Skin epidermis (tissue), 12 donors: ENCODE data around the gene PAFAH1B2.

Source experiments
- H3K27ac ChIP-seq, 21 experiments: fragments of 200-600 bp; sonication (generic) in 11 of 21; one replicate each; pipeline ENCODE4 v1.5.0; 2020; ENCODE audit warnings: mild to moderate bottlenecking in 3 of 21, inconsistent platforms in 2 of 21, moderate library complexity in 2 of 21
- H3K4me3 ChIP-seq, 7 experiments: fragments of 200-600 bp; sonication (generic) in 2 of 7; one replicate each; pipeline ENCODE4 v1.5.0; 2020; ENCODE audit warnings: inconsistent platforms in 2 of 7, mild to moderate bottlenecking in 2 of 7, moderate library complexity in 1 of 7

The PAFAH1B2 gene

GRCh38 chr11:117185736-117186430, 41.8 kb downstream of the PAFAH1B2 start:
- H3K27ac ChIP-seq, result peak overlapping the region in 9 of 21 experiments; percentile 13 to 73 (median 42)
- no peak overlapping the region for H3K4me3 ChIP-seq

GRCh38 chr11:117186431-117186761, 42.3 kb downstream of the PAFAH1B2 start:
- Histone ChIP-seq H3K27ac (peak overlapping the region in 9 of 21 experiments; percentile 13 to 73 (median 42)), H3K4me3 (no peak overlapping the region)

- peak overlapping the region in 7 of 21 experiments; percentile 0 to 52 (median 42) for H3K27ac ChIP-seq
- no peak overlapping the region for H3K4me3 ChIP-seq
Measured at GRCh38 chr11:117187007-117187406, 42.9 kb downstream of the PAFAH1B2 start.

- H3K4me3 ChIP-seq, result no peak overlapping the region
- H3K27ac ChIP-seq, result peak overlapping the region in 4 of 21 experiments; percentile 0 to 50 (median 22)
Measured at GRCh38 chr11:117187428-117187798, 43.3 kb downstream of the PAFAH1B2 start.

- no peak overlapping the region for H3K4me3 ChIP-seq
- H3K27ac ChIP-seq, result peak overlapping the region in 5 of 21 experiments; percentile 0 to 57 (median 42)
Measured at GRCh38 chr11:117187799-117188481, 43.9 kb downstream of the PAFAH1B2 start.

GRCh38 chr11:117188620-117189081, 44.6 kb downstream of the PAFAH1B2 start:
- Histone ChIP-seq H3K4me3 (no peak overlapping the region), H3K27ac (peak overlapping the region in 7 of 21 experiments; percentile 0 to 57 (median 42))

- Histone ChIP-seq H3K27ac (peak overlapping the region in 5 of 21 experiments; percentile 42 to 57 (median 47)), H3K4me3 (no peak overlapping the region)
Measured at GRCh38 chr11:117189191-117189940, 45.3 kb downstream of the PAFAH1B2 start.

GRCh38 chr11:117189941-117190544, 46.0 kb downstream of the PAFAH1B2 start:
- Histone ChIP-seq H3K27ac (peak overlapping the region in 5 of 21 experiments; percentile 1 to 55 (median 47)), H3K4me3 (no peak overlapping the region)

GRCh38 chr11:117191680-117192400, 47.8 kb downstream of the PAFAH1B2 start:
- no peak overlapping the region for H3K4me3 ChIP-seq
- H3K27ac ChIP-seq, result no peak overlapping the region

- no peak overlapping the region for H3K27ac ChIP-seq
Measured at GRCh38 chr11:117192401-117192875, 48.4 kb downstream of the PAFAH1B2 start.

GRCh38 chr11:117193130-117194020, 49.3 kb downstream of the PAFAH1B2 start:
- H3K4me3 ChIP-seq, result no peak overlapping the region
- H3K27ac ChIP-seq, result no peak overlapping the region

More at GRCh38 chr11:117192401-117192875, 48.4 kb downstream of the PAFAH1B2 start:
- no peak overlapping the region for H3K4me3 ChIP-seq

GRCh38 chr11:117194267-117194666, 50.2 kb downstream of the PAFAH1B2 start:
- Histone ChIP-seq H3K27ac (no peak overlapping the region), H3K4me3 (no peak overlapping the region)

- Histone ChIP-seq H3K27ac (no peak overlapping the region), H3K4me3 (no peak overlapping the region)
Measured at GRCh38 chr11:117195258-117195657, 51.2 kb downstream of the PAFAH1B2 start.

- H3K4me3 ChIP-seq, result no peak overlapping the region
- H3K27ac ChIP-seq, result no peak overlapping the region
Measured at GRCh38 chr11:117195761-117196160, 51.7 kb downstream of the PAFAH1B2 start.

- Histone ChIP-seq H3K27ac (no peak overlapping the region), H3K4me3 (no peak overlapping the region)
Measured at GRCh38 chr11:117197006-117197405, 52.9 kb downstream of the PAFAH1B2 start.

GRCh38 chr11:117197516-117198456, 53.7 kb downstream of the PAFAH1B2 start:
- Histone ChIP-seq H3K27ac (peak overlapping the region in 11 of 21 experiments; percentile 12 to 88 (median 74)), H3K4me3 (no peak overlapping the region)

GRCh38 chr11:117198613-117199012, 54.5 kb downstream of the PAFAH1B2 start:
- H3K27ac ChIP-seq, result peak overlapping the region in 17 of 21 experiments; percentile 12 to 88 (median 69)
- peak overlapping the region in 3 of 7 experiments; percentile 14 to 31 (median 28) for H3K4me3 ChIP-seq
